ENCODE results near the gene GOLGA6L10. TPM values are rescaled to one million over a fixed set of nuclear protein-coding genes. Genes with fewer than 3 reads are reported as not detected.
"Not testable (repeated sequence)": the region's sequence is repeated elsewhere in the genome, so short reads cannot be mapped to it uniquely, and the experiment has no call there.

Gene GOLGA6L10
- total RNA-seq, 1 donor from 2014 or later = 3.6 TPM

DNA sequence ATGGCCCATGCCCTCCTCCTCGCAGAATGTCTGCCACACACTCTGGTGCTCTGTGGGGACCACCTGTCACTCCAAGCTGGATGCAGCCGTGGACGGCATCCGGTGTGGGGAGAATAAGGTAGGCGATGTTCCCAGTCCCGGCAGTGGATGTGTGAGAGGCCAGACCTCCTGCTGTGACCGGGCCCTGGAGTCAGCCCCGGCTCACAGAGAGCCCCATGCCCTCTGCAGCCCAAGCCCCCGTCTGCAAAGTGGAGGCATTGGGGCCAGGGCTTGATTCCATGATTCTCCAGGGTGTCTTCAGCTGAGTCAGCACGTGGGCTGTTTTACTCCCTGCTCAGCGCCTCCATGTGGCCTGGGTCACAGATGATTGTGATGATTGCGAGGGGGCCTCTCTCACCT lies 32.2 kb downstream of the GOLGA6L10 start:
- Mint-ChIP-seq H3K27ac (ENCODE audit: unreplicated experiment) (no peak overlapping the region), H3K36me3 (ENCODE audit: low read depth) (no peaks in the 10 kb centered on the region), H3K27me3 (ENCODE audit: low read depth) (no peaks in the 10 kb centered on the region), H3K4me1 (no peaks in the 10 kb centered on the region), H3K4me3 (no peak overlapping the region), H3K9me3 (no peaks in the 10 kb centered on the region)
- no peak for DNase-seq (ENCODE audit: low read depth, low spot score)
- TF ChIP-seq, protein P1, sequence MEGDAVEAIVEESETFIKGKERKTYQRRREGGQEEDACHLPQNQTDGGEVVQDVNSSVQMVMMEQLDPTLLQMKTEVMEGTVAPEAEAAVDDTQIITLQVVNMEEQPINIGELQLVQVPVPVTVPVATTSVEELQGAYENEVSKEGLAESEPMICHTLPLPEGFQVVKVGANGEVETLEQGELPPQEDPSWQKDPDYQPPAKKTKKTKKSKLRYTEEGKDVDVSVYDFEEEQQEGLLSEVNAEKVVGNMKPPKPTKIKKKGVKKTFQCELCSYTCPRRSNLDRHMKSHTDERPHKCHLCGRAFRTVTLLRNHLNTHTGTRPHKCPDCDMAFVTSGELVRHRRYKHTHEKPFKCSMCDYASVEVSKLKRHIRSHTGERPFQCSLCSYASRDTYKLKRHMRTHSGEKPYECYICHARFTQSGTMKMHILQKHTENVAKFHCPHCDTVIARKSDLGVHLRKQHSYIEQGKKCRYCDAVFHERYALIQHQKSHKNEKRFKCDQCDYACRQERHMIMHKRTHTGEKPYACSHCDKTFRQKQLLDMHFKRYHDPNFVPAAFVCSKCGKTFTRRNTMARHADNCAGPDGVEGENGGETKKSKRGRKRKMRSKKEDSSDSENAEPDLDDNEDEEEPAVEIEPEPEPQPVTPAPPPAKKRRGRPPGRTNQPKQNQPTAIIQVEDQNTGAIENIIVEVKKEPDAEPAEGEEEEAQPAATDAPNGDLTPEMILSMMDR (conservative IDR thresholded peaks at IDR 0.05) = no peak

DNA sequence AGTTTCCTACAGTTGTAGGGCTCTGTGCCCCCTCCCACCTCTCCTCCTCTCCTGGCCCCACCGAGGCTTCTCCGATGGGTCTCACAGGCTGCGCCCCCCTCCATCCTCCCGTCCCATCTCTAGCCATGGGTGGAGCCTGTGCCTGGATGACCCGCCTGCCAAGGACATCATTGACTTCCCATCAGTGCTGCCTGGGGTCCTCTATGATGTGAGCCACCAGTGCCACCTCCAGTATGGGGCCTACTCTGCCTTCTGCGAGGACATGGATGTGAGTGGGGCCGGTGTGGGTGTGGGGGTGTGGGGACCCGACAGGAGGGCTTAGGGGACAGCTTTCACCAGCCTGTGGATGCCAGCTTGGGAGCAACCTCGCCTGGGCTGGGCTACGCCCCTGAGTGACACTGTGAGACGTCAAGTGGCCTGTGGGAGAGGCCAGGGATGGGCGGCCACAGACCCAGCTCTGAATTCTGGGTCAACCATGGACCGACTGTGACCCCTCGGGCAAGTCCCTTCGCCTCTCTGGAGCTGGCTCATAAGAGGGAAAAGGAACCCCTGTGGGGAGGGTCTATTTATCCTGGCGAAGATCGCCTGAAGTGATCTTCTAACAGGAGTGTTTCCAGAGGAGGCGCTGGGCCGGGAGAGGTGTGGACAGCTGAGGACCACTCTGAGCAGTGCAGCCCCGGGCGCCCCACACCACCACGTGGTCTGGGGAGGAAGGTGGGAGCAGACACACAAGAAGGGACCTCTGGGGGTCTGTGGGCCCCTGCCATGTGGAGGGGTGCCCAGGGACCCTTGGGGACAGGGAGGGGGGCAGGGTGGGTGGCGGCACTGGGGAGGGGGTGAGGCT lies 32.8 kb downstream of the GOLGA6L10 start:
- H3K36me3 Mint-ChIP-seq (ENCODE audit: low read depth); H3K27me3 Mint-ChIP-seq (ENCODE audit: low read depth); DNase-seq (ENCODE audit: low read depth, low spot score); H3K4me3 Mint-ChIP-seq; H3K27ac Mint-ChIP-seq (ENCODE audit: unreplicated experiment); H3K4me1 Mint-ChIP-seq; H3K9me3 Mint-ChIP-seq: not testable (repeated sequence)

DNA sequence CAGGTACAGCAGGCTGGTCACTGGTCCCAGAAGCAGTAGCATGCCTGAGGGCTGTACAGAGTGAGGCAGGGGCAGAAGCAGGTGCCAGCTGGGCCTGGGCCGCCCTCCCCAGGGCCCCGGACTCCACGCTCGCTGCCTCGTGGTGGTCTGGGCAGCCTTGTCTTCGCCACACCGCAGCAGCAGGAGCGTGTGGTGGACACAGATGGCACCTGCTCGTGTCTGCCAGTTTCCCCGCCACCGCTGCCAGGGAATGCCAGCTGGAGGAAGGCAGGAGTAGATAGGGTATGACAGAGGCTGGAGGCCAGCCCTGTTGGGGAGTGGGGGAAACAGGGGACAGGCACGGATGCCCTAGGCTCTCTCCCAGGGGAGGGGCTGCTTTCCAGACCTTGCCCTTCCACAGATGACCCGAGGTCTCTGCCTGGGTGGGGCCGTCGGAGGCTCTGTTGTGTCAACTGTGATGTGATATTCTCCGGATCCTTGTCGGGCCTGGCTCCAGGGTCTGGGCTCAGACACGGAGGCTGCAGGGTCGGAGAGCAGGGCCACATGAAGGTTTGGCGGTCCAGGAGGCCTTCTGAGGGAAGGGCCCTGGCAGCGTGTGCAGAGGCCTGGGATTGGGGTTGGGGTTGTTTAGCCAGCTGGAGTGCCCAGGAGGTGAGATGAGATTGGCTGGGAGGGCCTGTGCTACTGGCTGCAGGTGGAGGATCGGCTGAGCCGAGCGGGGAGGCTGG lies 33.6 kb downstream of the GOLGA6L10 start:
- DNase-seq (ENCODE audit: low read depth, low spot score) = no peak
- Mint-ChIP-seq H3K9me3 (no peaks in the 10 kb centered on the region), H3K27ac (ENCODE audit: unreplicated experiment) (no peak overlapping the region), H3K4me3 (no peak overlapping the region), H3K36me3 (ENCODE audit: low read depth) (no peaks in the 10 kb centered on the region), H3K4me1 (no peaks in the 10 kb centered on the region), H3K27me3 (ENCODE audit: low read depth) (peaks cover 6% of the 10 kb centered on the region)
- TF ChIP-seq, protein P1 (conservative IDR thresholded peaks at IDR 0.05) = no peak

DNA sequence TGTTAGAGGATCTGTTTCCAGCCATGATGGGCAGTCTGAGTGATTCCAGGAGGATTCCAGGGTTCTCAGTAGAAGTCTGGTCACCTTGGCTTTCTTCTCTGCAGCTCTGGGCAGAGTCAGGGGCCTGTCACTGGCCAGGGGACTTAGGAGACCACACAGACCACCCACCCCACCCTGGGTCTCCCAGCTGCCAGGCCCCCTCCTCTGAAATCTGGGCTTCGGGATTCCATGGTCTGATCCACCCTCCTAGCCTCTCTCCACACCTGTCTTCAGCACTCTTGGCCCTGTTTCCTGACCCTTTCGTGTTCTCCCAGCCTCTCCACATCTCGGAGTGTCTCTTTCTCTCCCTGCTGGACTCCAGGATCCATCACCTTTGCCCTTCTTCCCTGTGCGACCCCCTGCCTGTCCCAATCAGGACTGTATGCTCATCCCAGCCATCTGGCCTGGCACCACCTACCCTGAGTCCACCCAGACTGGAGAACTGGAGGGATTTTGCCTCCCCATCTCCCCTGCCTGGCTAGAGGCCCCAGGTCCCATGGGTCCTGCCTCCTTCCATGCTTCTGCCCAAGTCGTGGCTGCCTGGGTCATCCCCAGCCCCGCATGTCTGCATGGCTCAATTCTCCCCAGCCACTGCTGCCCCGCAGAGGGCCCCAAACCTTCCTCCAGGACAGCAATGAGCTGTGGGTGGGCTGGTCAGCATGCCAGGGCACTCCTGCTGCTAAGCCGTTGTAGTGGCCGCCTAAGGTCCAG lies 34.3 kb downstream of the GOLGA6L10 start:
- TF ChIP-seq, protein P1 (conservative IDR thresholded peaks at IDR 0.05) = no peak
- Mint-ChIP-seq H3K27me3 (ENCODE audit: low read depth) (peaks cover 10% of the 10 kb centered on the region), H3K9me3 (peaks cover 4% of the 10 kb centered on the region), H3K4me3 (no peak overlapping the region), H3K27ac (ENCODE audit: unreplicated experiment) (peak overlapping the region; percentile 57), H3K4me1 (no peaks in the 10 kb centered on the region), H3K36me3 (ENCODE audit: low read depth) (no peaks in the 10 kb centered on the region)
- no peak for DNase-seq (ENCODE audit: low read depth, low spot score)

DNA sequence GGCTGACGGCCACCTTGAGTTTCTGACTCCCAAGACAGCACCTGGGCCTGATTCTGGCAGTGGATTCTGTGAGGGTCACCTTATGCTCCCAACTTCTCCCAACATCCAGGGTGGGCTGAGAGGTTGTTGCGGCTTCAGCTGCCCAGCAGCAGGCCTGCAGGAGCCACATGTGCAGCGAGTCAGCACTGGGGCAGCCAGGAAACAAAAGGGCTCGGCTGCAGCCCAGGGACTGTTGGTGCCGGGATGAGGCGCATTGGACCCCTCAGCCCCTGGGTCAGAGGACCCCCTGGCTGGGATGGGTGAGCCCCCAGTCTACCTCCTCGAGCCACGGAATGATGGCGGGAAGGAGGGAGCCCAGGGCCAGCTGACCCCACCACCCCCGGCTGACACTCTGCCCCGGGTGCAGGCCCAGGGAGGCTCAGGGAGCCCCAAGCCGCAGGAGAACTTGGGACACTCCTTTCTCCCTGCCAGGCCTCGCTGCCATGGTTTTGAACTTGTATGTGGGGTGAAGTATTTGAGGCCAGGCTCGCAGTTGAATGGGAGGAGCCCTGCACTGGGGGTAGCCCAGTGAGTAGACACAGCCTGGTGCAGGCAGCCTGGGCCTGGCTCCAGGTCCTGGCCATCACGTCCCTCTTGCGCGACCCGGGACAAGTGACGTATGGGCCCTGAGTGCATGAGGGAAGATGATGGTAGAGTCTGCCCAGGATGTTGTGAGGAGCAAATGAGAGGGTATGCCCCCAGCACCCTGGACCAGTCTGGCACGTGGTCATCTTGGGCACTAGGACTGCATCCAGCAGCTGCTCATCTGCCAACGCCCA lies 35.1 kb downstream of the GOLGA6L10 start:
- not testable (repeated sequence) for H3K4me3 Mint-ChIP-seq; H3K27ac Mint-ChIP-seq (ENCODE audit: unreplicated experiment); DNase-seq (ENCODE audit: low read depth, low spot score); H3K9me3 Mint-ChIP-seq; H3K4me1 Mint-ChIP-seq; H3K36me3 Mint-ChIP-seq (ENCODE audit: low read depth)
- H3K27me3 Mint-ChIP-seq (ENCODE audit: low read depth) = peaks cover 10% of the 10 kb centered on the region

DNA sequence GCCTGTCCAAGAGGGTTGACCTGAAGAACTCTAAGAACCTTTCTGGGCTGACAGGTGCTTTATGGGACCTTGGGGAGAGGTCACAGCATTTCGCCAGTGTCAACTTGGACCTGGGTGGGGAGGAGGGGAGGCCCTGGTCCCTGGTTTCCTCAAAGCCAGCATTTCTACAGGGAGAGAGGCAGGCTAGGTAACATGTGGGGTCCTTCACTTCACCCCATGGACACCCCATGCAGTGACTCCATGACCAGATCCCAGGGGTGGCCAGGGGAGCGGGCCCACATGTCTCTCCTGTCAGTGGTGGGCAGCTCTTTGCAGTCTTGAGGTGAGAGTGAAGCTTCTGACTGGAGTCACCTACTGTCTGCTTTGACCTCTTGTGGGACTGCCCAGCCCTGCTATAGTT lies 35.8 kb downstream of the GOLGA6L10 start:
- Mint-ChIP-seq H3K27me3 (ENCODE audit: low read depth) (peaks cover 10% of the 10 kb centered on the region), H3K27ac (ENCODE audit: unreplicated experiment) (no peak overlapping the region), H3K4me1 (no peaks in the 10 kb centered on the region), H3K9me3 (peaks cover 4% of the 10 kb centered on the region), H3K4me3 (no peak overlapping the region), H3K36me3 (ENCODE audit: low read depth) (no peaks in the 10 kb centered on the region)
- no peak for DNase-seq (ENCODE audit: low read depth, low spot score)
- TF ChIP-seq, protein P1 (conservative IDR thresholded peaks at IDR 0.05) = no peak
